H9 (cell line): ENCODE measurements around the gene ALDH1A1. TPM values are rescaled to one million over a fixed set of nuclear protein-coding genes. Genes with fewer than 3 reads are reported as not detected.
"Not testable (repeated sequence)": the region's sequence is repeated elsewhere in the genome, so short reads cannot be mapped to it uniquely, and the experiment has no call there.

Experiments
- DNase-seq: peaks from one replicate; pipeline ENCODE4 v3.0.0-alpha.2; 2017
- H2AFZ ChIP-seq: one replicate; pipeline ENCODE4 v1.6.1; 2013; ENCODE audit warnings: mild to moderate bottlenecking, low read length, control low read depth, moderate library complexity
- H2AK5ac ChIP-seq: 2 replicates; pipeline ENCODE4 v1.6.1; 2013; ENCODE audit warnings: low read length, control low read depth, mixed read lengths; ENCODE audit not compliant: insufficient read length
- H2BK120ac ChIP-seq: one replicate; pipeline ENCODE4 v1.6.1; 2013; ENCODE audit warnings: low read depth, mild to moderate bottlenecking, low read length, control low read depth, inconsistent platforms; ENCODE audit not compliant: poor library complexity, severe bottlenecking
- H2BK12ac ChIP-seq: 2 replicates; pipeline ENCODE4 v1.6.1; 2013; ENCODE audit warnings: low read length, control low read depth, mixed read lengths, low read depth; ENCODE audit not compliant: insufficient read length
- H2BK15ac ChIP-seq: 2 replicates; pipeline ENCODE4 v1.6.1; 2013; ENCODE audit warnings: low read depth, low read length, control low read depth
- H2BK20ac ChIP-seq: one replicate; pipeline ENCODE4 v1.6.1; 2013; ENCODE audit warnings: low read depth, mild to moderate bottlenecking, low read length, control low read depth, inconsistent platforms; ENCODE audit not compliant: poor library complexity, severe bottlenecking
- H2BK5ac ChIP-seq: 2 replicates; pipeline ENCODE4 v1.6.1; 2013; ENCODE audit warnings: low read length, control low read depth, mixed read lengths; ENCODE audit not compliant: insufficient read length
- H3K14ac ChIP-seq: 2 replicates; pipeline ENCODE4 v1.6.1; 2013; ENCODE audit warnings: low read length, control low read depth; ENCODE audit not compliant: insufficient read depth
- H3K18ac ChIP-seq: 2 replicates; pipeline ENCODE4 v1.6.1; 2013; ENCODE audit warnings: low read depth, mild to moderate bottlenecking, mixed read lengths, low read length, control low read depth; ENCODE audit not compliant: insufficient read length
- H3K23ac ChIP-seq: 2 replicates; pipeline ENCODE4 v1.6.1; 2013; ENCODE audit warnings: low read length, control low read depth, mixed read lengths, low read depth; ENCODE audit not compliant: insufficient read length
- H3K23me2 ChIP-seq: 2 replicates; pipeline ENCODE4 v1.6.1; 2013; ENCODE audit warnings: low read depth, mild to moderate bottlenecking, mixed read lengths, low read length, control low read depth; ENCODE audit not compliant: insufficient read length, poor library complexity, severe bottlenecking
- H3K27ac ChIP-seq: 2 replicates; pipeline ENCODE4 v1.5.1; 2013; ENCODE audit warnings: low read length, control low read depth, mixed read lengths, low read depth; ENCODE audit not compliant: insufficient read length
- H3K27me3 ChIP-seq: 2 replicates; pipeline ENCODE4 v1.6.1; 2013; ENCODE audit warnings: low read length, control low read depth, inconsistent platforms; ENCODE audit not compliant: insufficient read depth
- H3K4ac ChIP-seq: 2 replicates; pipeline ENCODE4 v1.6.1; 2013; ENCODE audit warnings: low read depth, mild to moderate bottlenecking, control low read depth, inconsistent platforms, low read length, moderate library complexity
- H3K4me1 ChIP-seq: 2 replicates; pipeline ENCODE4 v1.6.1; 2013; ENCODE audit warnings: low read length, control low read depth, inconsistent platforms; ENCODE audit not compliant: insufficient read depth
- H3K4me2 ChIP-seq: 2 replicates; pipeline ENCODE4 v1.6.1; 2013; ENCODE audit warnings: low read length, control low read depth, mixed read lengths; ENCODE audit not compliant: insufficient read length, insufficient read depth
- H3K56ac ChIP-seq: 2 replicates; pipeline ENCODE4 v1.6.1; 2013; ENCODE audit warnings: low read depth, mild to moderate bottlenecking, mixed read lengths, low read length, control low read depth; ENCODE audit not compliant: insufficient read length
- H3K79me1 ChIP-seq: 2 replicates; pipeline ENCODE4 v1.6.1; 2013; ENCODE audit warnings: low read depth, mild to moderate bottlenecking, moderate library complexity, low read length, control low read depth, inconsistent platforms; ENCODE audit not compliant: insufficient read depth, poor library complexity, severe bottlenecking
- H3K79me2 ChIP-seq: 2 replicates; pipeline ENCODE4 v1.6.1; 2013; ENCODE audit warnings: low read length, control low read depth, inconsistent platforms; ENCODE audit not compliant: insufficient read depth
- H3K9ac ChIP-seq: 2 replicates; pipeline ENCODE4 v1.6.1; 2013; ENCODE audit warnings: low read length, control low read depth, mixed read lengths; ENCODE audit not compliant: insufficient read length; ENCODE audit errors: extremely low read depth
- H3K9me3 ChIP-seq: one replicate; pipeline ENCODE4 v1.6.1; 2013; ENCODE audit warnings: low read depth, low read length, inconsistent platforms; ENCODE audit not compliant: control insufficient read depth
- H3T11ph ChIP-seq: one replicate; pipeline ENCODE4 v1.6.1; 2013; ENCODE audit warnings: mild to moderate bottlenecking, low read length, control low read depth, inconsistent platforms
- H4K20me1 ChIP-seq: one replicate; pipeline ENCODE4 v1.6.1; 2013; ENCODE audit not compliant: control insufficient read depth, insufficient read length, insufficient read depth
- H4K5ac ChIP-seq: 2 replicates; pipeline ENCODE4 v1.6.1; 2013; ENCODE audit warnings: low read depth, mild to moderate bottlenecking, mixed read lengths, low read length, control low read depth; ENCODE audit not compliant: insufficient read length
- H4K8ac ChIP-seq: replicated peaks from 2 replicates; pipeline ENCODE4 v1.6.1; 2013; ENCODE audit warnings: low read length, control low read depth, mixed read lengths, low read depth; ENCODE audit not compliant: insufficient read length
- H4K91ac ChIP-seq: 2 replicates; pipeline ENCODE4 v1.6.1; 2013; ENCODE audit warnings: low read depth, mild to moderate bottlenecking, moderate library complexity, mixed read lengths, low read length, control low read depth; ENCODE audit not compliant: insufficient read length
- H3K27ac Mint-ChIP-seq, 3 experiments: 2 replicates in 2 of 3; 3 replicates in 1 of 3; pipeline ENCODE4 v1.8.0; 2020 to 2021; ENCODE audit warnings: mixed read lengths in 3 of 3, mild to moderate bottlenecking in 1 of 3, moderate library complexity in 1 of 3
- H3K27me3 Mint-ChIP-seq: 2 replicates; pipeline ENCODE4 v1.8.0; 2021; ENCODE audit warnings: low read depth, mild to moderate bottlenecking, moderate library complexity, mixed read lengths
- H3K36me3 Mint-ChIP-seq, 3 experiments: 2 replicates in 2 of 3; 3 replicates in 1 of 3; pipeline ENCODE4 v1.8.0; 2020 to 2021; ENCODE audit warnings: low read depth in 3 of 3, mixed read lengths in 3 of 3; ENCODE audit not compliant: insufficient read depth in 1 of 3
- H3K4me1 Mint-ChIP-seq, 2 experiments: 2 replicates each; pipeline ENCODE4 v1.8.0; 2020; ENCODE audit warnings: mixed read lengths in 2 of 2
- H3K4me3 Mint-ChIP-seq, 2 experiments: 2 replicates in 1 of 2; 3 replicates in 1 of 2; pipeline ENCODE4 v1.8.0; 2020 to 2021; ENCODE audit warnings: mild to moderate bottlenecking in 2 of 2, mixed read lengths in 2 of 2, moderate library complexity in 1 of 2
- H3K9me3 Mint-ChIP-seq, 2 experiments: 2 replicates in 1 of 2; 3 replicates in 1 of 2; pipeline ENCODE4 v1.8.0; 2020; ENCODE audit warnings: mild to moderate bottlenecking in 2 of 2, mixed read lengths in 2 of 2, moderate library complexity in 1 of 2
- WGBS: extraction: QIAGEN DNeasy Blood & Tissue Kit; methylation state at CpG from one replicate; pipeline ENCODE4 v1.1.7; 2013; ENCODE audit warnings: missing lambda C conversion rate, low lambda C conversion rate, mixed read lengths; ENCODE audit not compliant: insufficient read length; ENCODE audit errors: extremely low coverage; 5-methylcytosine and 5-hydroxymethylcytosine counted together
- total RNA-seq: library from RNA; stranded (reverse); gene quantifications from 2 replicates; pipeline ENCODE4 v1.2.1, GENCODE V29; 2021
- TF ChIP-seq, protein P1 (sequence below): fragments of 200-600 bp; sonication (generic); conservative IDR thresholded peaks from 3 replicates; pipeline ENCODE4 v1.8.0; 2021; ENCODE audit warnings: antibody characterized with exemption, mild to moderate bottlenecking

The ALDH1A1 gene
- total RNA-seq, 1 experiment from 2014 or later = 1.1 TPM

DNA sequence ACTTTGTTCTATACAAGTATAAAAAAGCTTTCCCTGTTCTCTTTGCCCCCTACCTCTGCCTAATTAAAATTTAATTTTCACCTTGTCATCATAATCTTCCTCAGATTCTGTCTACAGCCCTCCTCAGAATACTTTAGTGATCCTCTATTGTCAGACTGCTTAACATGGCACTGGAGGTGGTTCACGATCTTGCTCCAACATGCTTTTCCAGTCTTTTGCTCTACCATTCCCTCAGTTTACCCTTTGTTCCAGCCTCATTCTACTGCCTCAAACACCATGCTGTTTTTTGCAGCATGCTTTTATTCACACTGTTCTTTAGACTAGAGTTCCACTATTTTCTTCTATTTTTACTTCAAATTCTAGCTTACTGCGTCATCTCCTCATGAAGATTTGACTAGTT lies 10.4 kb downstream of the ALDH1A1 start:
- Histone ChIP-seq H3K23ac (no peak overlapping the region), H3K27me3 (no peaks in the 10 kb centered on the region), H3K9ac (no peak overlapping the region), H3K79me1 (no peaks in the 10 kb centered on the region), H3K14ac (no peak overlapping the region), H4K8ac (no peak overlapping the region), H3K18ac (no peak overlapping the region), H3K56ac (no peak overlapping the region), H3K4ac (no peak overlapping the region), H2BK12ac (no peak overlapping the region), H4K20me1 (no peaks in the 10 kb centered on the region), H2BK20ac (no peak overlapping the region), H2AFZ (no peak overlapping the region), H2AK5ac (no peak overlapping the region), H3K23me2 (no peaks in the 10 kb centered on the region), H3K27ac (no peak overlapping the region), H3T11ph (no peak overlapping the region), H4K91ac (no peak overlapping the region), H4K5ac (no peak overlapping the region), H3K9me3 (no peaks in the 10 kb centered on the region), H3K4me2 (no peak overlapping the region), H2BK15ac (no peak overlapping the region), H3K4me1 (no peaks in the 10 kb centered on the region), H3K79me2 (no peaks in the 10 kb centered on the region), H2BK120ac (no peak overlapping the region), H2BK5ac (no peak overlapping the region)
- no CpG with 5 or more reads among the region's 2 CpGs for WGBS
- Mint-ChIP-seq H3K27ac (no peak overlapping the region), H3K4me1 (peaks cover 0 to 3% of the 10 kb centered on the region in 2 experiments; a peak in 2 of 4 replicates), H3K4me3 (no peak overlapping the region), H3K27me3 (no peaks in the 10 kb centered on the region), H3K9me3 (no peaks in the 10 kb centered on the region), H3K36me3 (no peaks in the 10 kb centered on the region)
- DNase-seq = no peak
- TF ChIP-seq, protein P1, sequence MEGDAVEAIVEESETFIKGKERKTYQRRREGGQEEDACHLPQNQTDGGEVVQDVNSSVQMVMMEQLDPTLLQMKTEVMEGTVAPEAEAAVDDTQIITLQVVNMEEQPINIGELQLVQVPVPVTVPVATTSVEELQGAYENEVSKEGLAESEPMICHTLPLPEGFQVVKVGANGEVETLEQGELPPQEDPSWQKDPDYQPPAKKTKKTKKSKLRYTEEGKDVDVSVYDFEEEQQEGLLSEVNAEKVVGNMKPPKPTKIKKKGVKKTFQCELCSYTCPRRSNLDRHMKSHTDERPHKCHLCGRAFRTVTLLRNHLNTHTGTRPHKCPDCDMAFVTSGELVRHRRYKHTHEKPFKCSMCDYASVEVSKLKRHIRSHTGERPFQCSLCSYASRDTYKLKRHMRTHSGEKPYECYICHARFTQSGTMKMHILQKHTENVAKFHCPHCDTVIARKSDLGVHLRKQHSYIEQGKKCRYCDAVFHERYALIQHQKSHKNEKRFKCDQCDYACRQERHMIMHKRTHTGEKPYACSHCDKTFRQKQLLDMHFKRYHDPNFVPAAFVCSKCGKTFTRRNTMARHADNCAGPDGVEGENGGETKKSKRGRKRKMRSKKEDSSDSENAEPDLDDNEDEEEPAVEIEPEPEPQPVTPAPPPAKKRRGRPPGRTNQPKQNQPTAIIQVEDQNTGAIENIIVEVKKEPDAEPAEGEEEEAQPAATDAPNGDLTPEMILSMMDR = no peak

DNA sequence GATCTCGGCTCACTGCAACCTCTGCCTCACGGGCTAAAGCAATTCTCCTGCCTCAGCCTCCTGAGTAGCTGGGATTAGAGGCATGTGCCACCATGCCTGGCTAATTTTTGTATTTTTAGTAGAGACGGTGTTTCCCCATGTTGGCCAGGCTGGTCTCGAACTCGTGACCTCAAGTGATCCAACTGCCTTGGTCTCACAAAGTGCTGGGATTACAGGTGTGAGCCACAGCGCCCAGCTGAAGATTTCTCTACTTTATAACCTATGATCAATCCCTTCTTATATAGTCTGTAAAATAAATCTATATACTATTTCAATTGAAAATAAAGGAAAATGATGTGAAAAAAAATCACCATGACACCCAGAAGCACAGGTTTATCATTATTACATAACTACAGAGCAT lies 13.3 kb downstream of the ALDH1A1 start:
- not testable (repeated sequence) for H3K4me2 ChIP-seq, H3K23ac ChIP-seq, H3K9me3 ChIP-seq, H3K18ac ChIP-seq, H3K9ac ChIP-seq, H3K27me3 ChIP-seq, H3K4me1 Mint-ChIP-seq, H3K23me2 ChIP-seq, H3T11ph ChIP-seq, H3K79me1 ChIP-seq, H2BK5ac ChIP-seq, H4K8ac ChIP-seq, H2BK12ac ChIP-seq, H3K4me1 ChIP-seq, H2BK20ac ChIP-seq, H2AFZ ChIP-seq, H3K4ac ChIP-seq, H3K56ac ChIP-seq, H3K27me3 Mint-ChIP-seq, H2BK120ac ChIP-seq, H4K20me1 ChIP-seq, H3K79me2 ChIP-seq, H3K4me3 Mint-ChIP-seq, H3K9me3 Mint-ChIP-seq, H2AK5ac ChIP-seq, DNase-seq, H3K36me3 Mint-ChIP-seq, H4K91ac ChIP-seq, H2BK15ac ChIP-seq, H3K27ac Mint-ChIP-seq, H3K27ac ChIP-seq, H3K14ac ChIP-seq, H4K5ac ChIP-seq
- WGBS = no CpG with 5 or more reads among the region's 6 CpGs
